ENCODE results near the gene OXER1.
A peak's percentile ranks its signal among the peaks of the same experiment; 100 is the strongest.
"Not testable (repeated sequence)": the region's sequence is repeated elsewhere in the genome, so short reads cannot be mapped to it uniquely, and the experiment has no call there.

The OXER1 gene

GRCh38 chr2:42742740-42743658 is 20.9 kb downstream of the OXER1 start:
- Histone ChIP-seq H3K9me3 (ENCODE audit: control insufficient read depth, insufficient read depth, low read length) (no peaks in the 10 kb centered on the region), H3K4me1 (ENCODE audit: control insufficient read depth, insufficient read depth, low read length) (peaks cover 11% of the 10 kb centered on the region), H3K36me3 (ENCODE audit: control insufficient read depth, insufficient read depth, low read length) (no peaks in the 10 kb centered on the region), H3K9ac (ENCODE audit: low read depth, low read length) (no peak overlapping the region), H3K4me3 (ENCODE audit: low read depth, low read length) (no peak overlapping the region), H3K27ac (ENCODE audit: low read depth, low read length) (no peak overlapping the region), H3K27me3 (ENCODE audit: control insufficient read depth, insufficient read depth, low read length) (no peaks in the 10 kb centered on the region)

GRCh38 chr2:42741140-42741539 is 22.8 kb downstream of the OXER1 start:
- Histone ChIP-seq H3K9ac (ENCODE audit: low read depth, low read length) (no peak overlapping the region), H3K4me3 (ENCODE audit: low read depth, low read length) (no peak overlapping the region), H3K4me1 (ENCODE audit: control insufficient read depth, insufficient read depth, low read length) (peaks cover 23% of the 10 kb centered on the region), H3K27ac (ENCODE audit: low read depth, low read length) (no peak overlapping the region), H3K27me3 (ENCODE audit: control insufficient read depth, insufficient read depth, low read length) (no peaks in the 10 kb centered on the region), H3K9me3 (ENCODE audit: control insufficient read depth, insufficient read depth, low read length) (no peaks in the 10 kb centered on the region), H3K36me3 (ENCODE audit: control insufficient read depth, insufficient read depth, low read length) (no peaks in the 10 kb centered on the region)

- Histone ChIP-seq H3K9me3 (ENCODE audit: control insufficient read depth, insufficient read depth, low read length) (no peaks in the 10 kb centered on the region), H3K27ac (ENCODE audit: low read depth, low read length) (no peak overlapping the region), H3K27me3 (ENCODE audit: control insufficient read depth, insufficient read depth, low read length) (no peaks in the 10 kb centered on the region), H3K4me3 (ENCODE audit: low read depth, low read length) (no peak overlapping the region), H3K36me3 (ENCODE audit: control insufficient read depth, insufficient read depth, low read length) (no peaks in the 10 kb centered on the region), H3K9ac (ENCODE audit: low read depth, low read length) (no peak overlapping the region), H3K4me1 (ENCODE audit: control insufficient read depth, insufficient read depth, low read length) (peaks cover 23% of the 10 kb centered on the region)
Measured at GRCh38 chr2:42736598-42737322, 27.2 kb downstream of the OXER1 start.

- Histone ChIP-seq H3K9ac (ENCODE audit: low read depth, low read length) (no peak overlapping the region), H3K27ac (ENCODE audit: low read depth, low read length) (no peak overlapping the region), H3K4me3 (ENCODE audit: low read depth, low read length) (no peak overlapping the region), H3K27me3 (ENCODE audit: control insufficient read depth, insufficient read depth, low read length) (no peaks in the 10 kb centered on the region), H3K36me3 (ENCODE audit: control insufficient read depth, insufficient read depth, low read length) (no peaks in the 10 kb centered on the region), H3K4me1 (ENCODE audit: control insufficient read depth, insufficient read depth, low read length) (peaks cover 19% of the 10 kb centered on the region), H3K9me3 (ENCODE audit: control insufficient read depth, insufficient read depth, low read length) (no peaks in the 10 kb centered on the region)
Measured at GRCh38 chr2:42733852-42734251, 30.1 kb downstream of the OXER1 start.

GRCh38 chr2:42731316-42731715 is 32.6 kb downstream of the OXER1 start:
- not testable (repeated sequence) for H3K9ac ChIP-seq (ENCODE audit: low read depth, low read length)

GRCh38 chr2:42726680-42727079 is 37.3 kb downstream of the OXER1 start:
- Histone ChIP-seq H3K27me3 (ENCODE audit: control insufficient read depth, insufficient read depth, low read length) (no peaks in the 10 kb centered on the region), H3K36me3 (ENCODE audit: control insufficient read depth, insufficient read depth, low read length) (no peaks in the 10 kb centered on the region), H3K4me3 (ENCODE audit: low read depth, low read length) (no peak overlapping the region), H3K4me1 (ENCODE audit: control insufficient read depth, insufficient read depth, low read length) (peaks cover 15% of the 10 kb centered on the region), H3K9ac (ENCODE audit: low read depth, low read length) (no peak overlapping the region), H3K9me3 (ENCODE audit: control insufficient read depth, insufficient read depth, low read length) (no peaks in the 10 kb centered on the region), H3K27ac (ENCODE audit: low read depth, low read length) (no peak overlapping the region)

More at GRCh38 chr2:42731316-42731715, 32.6 kb downstream of the OXER1 start:
- not testable (repeated sequence) for H3K4me3 ChIP-seq (ENCODE audit: low read depth, low read length); H3K27me3 ChIP-seq (ENCODE audit: control insufficient read depth, insufficient read depth, low read length); H3K36me3 ChIP-seq (ENCODE audit: control insufficient read depth, insufficient read depth, low read length); H3K9me3 ChIP-seq (ENCODE audit: control insufficient read depth, insufficient read depth, low read length); H3K27ac ChIP-seq (ENCODE audit: low read depth, low read length); H3K4me1 ChIP-seq (ENCODE audit: control insufficient read depth, insufficient read depth, low read length)

GRCh38 chr2:42725657-42726056 is 38.3 kb downstream of the OXER1 start:
- Histone ChIP-seq H3K27me3 (ENCODE audit: control insufficient read depth, insufficient read depth, low read length) (no peaks in the 10 kb centered on the region), H3K9me3 (ENCODE audit: control insufficient read depth, insufficient read depth, low read length) (no peaks in the 10 kb centered on the region), H3K36me3 (ENCODE audit: control insufficient read depth, insufficient read depth, low read length) (no peaks in the 10 kb centered on the region), H3K9ac (ENCODE audit: low read depth, low read length) (no peak overlapping the region), H3K4me1 (ENCODE audit: control insufficient read depth, insufficient read depth, low read length) (peaks cover 16% of the 10 kb centered on the region), H3K4me3 (ENCODE audit: low read depth, low read length) (no peak overlapping the region), H3K27ac (ENCODE audit: low read depth, low read length) (no peak overlapping the region)

GRCh38 chr2:42724886-42725285 is 39.0 kb downstream of the OXER1 start:
- Histone ChIP-seq H3K4me1 (ENCODE audit: control insufficient read depth, insufficient read depth, low read length) (peaks cover 16% of the 10 kb centered on the region), H3K36me3 (ENCODE audit: control insufficient read depth, insufficient read depth, low read length) (no peaks in the 10 kb centered on the region), H3K9me3 (ENCODE audit: control insufficient read depth, insufficient read depth, low read length) (no peaks in the 10 kb centered on the region), H3K4me3 (ENCODE audit: low read depth, low read length) (no peak overlapping the region), H3K27me3 (ENCODE audit: control insufficient read depth, insufficient read depth, low read length) (no peaks in the 10 kb centered on the region), H3K27ac (ENCODE audit: low read depth, low read length) (no peak overlapping the region), H3K9ac (ENCODE audit: low read depth, low read length) (no peak overlapping the region)

- no peaks in the 10 kb centered on the region for H3K36me3 ChIP-seq (ENCODE audit: control insufficient read depth, insufficient read depth, low read length)
- H3K4me3 ChIP-seq (ENCODE audit: low read depth, low read length), result no peak overlapping the region
- no peaks in the 10 kb centered on the region for H3K27me3 ChIP-seq (ENCODE audit: control insufficient read depth, insufficient read depth, low read length)
- no peaks in the 10 kb centered on the region for H3K9me3 ChIP-seq (ENCODE audit: control insufficient read depth, insufficient read depth, low read length)
- H3K27ac ChIP-seq (ENCODE audit: low read depth, low read length), result no peak overlapping the region
- H3K9ac ChIP-seq (ENCODE audit: low read depth, low read length), result no peak overlapping the region
- peaks cover 16% of the 10 kb centered on the region for H3K4me1 ChIP-seq (ENCODE audit: control insufficient read depth, insufficient read depth, low read length)
Measured at GRCh38 chr2:42723465-42723864, 40.5 kb downstream of the OXER1 start.

- H3K4me1 ChIP-seq (ENCODE audit: control insufficient read depth, insufficient read depth, low read length), result peaks cover 16% of the 10 kb centered on the region
- no peak overlapping the region for H3K9ac ChIP-seq (ENCODE audit: low read depth, low read length)
- H3K27me3 ChIP-seq (ENCODE audit: control insufficient read depth, insufficient read depth, low read length), result no peaks in the 10 kb centered on the region
- H3K36me3 ChIP-seq (ENCODE audit: control insufficient read depth, insufficient read depth, low read length), result no peaks in the 10 kb centered on the region
- no peaks in the 10 kb centered on the region for H3K9me3 ChIP-seq (ENCODE audit: control insufficient read depth, insufficient read depth, low read length)
- peak overlapping the region; percentile 52 for H3K27ac ChIP-seq (ENCODE audit: low read depth, low read length)
- H3K4me3 ChIP-seq (ENCODE audit: low read depth, low read length), result no peak overlapping the region
Measured at GRCh38 chr2:42722320-42723190, 41.4 kb downstream of the OXER1 start.
